ENCODE data around the gene AFAP1L2. TPM values are rescaled to one million over a fixed set of nuclear protein-coding genes. Genes with fewer than 3 reads are reported as not detected.

Gene AFAP1L2
- polyA plus RNA-seq, 1 experiment, result 0.22 TPM

DNA sequence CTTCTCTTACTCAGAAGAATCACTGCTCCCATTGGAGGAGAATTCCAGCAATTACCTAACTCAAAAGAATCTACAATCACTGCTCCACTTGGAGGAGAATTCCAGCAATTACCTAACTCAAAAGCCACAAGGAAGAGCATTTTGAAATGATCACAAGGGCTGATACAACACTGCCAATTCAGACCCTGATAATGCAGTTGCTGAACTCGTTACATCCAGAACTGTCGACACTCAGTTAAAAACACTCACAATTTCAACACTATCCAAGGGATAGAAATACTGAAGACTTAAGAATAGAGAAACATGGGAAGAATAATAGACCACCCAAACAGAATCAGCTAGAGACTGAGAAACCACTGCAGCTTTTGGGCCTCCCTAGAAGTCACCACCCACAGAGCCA lies 27.8 kb downstream of the AFAP1L2 start:
- POLR2A ChIA-PET, result no interaction called here
- TF ChIP-seq, protein P1, sequence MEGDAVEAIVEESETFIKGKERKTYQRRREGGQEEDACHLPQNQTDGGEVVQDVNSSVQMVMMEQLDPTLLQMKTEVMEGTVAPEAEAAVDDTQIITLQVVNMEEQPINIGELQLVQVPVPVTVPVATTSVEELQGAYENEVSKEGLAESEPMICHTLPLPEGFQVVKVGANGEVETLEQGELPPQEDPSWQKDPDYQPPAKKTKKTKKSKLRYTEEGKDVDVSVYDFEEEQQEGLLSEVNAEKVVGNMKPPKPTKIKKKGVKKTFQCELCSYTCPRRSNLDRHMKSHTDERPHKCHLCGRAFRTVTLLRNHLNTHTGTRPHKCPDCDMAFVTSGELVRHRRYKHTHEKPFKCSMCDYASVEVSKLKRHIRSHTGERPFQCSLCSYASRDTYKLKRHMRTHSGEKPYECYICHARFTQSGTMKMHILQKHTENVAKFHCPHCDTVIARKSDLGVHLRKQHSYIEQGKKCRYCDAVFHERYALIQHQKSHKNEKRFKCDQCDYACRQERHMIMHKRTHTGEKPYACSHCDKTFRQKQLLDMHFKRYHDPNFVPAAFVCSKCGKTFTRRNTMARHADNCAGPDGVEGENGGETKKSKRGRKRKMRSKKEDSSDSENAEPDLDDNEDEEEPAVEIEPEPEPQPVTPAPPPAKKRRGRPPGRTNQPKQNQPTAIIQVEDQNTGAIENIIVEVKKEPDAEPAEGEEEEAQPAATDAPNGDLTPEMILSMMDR (IDR thresholded peaks at IDR 0.05; ENCODE audit: insufficient read depth, low read depth, low read length), result no peak
- Histone ChIP-seq H3K36me3 (ENCODE audit: control insufficient read depth, insufficient read depth, low read length) (no peaks in the 10 kb centered on the region), H3K4me3 (ENCODE audit: low read depth, low read length) (no peak overlapping the region), H3K27me3 (ENCODE audit: control insufficient read depth, insufficient read depth, low read length) (no peaks in the 10 kb centered on the region; the same call in 1 of the 2 replicates)
- no peak for DNase-seq (ENCODE audit: low read depth)
- CTCF ChIA-PET, result interaction anchor here (1.6 kb wide), 1 partner anchor 24 kb away, joined by 3 read pairs; no protein-coding TSS in a partner anchor

DNA sequence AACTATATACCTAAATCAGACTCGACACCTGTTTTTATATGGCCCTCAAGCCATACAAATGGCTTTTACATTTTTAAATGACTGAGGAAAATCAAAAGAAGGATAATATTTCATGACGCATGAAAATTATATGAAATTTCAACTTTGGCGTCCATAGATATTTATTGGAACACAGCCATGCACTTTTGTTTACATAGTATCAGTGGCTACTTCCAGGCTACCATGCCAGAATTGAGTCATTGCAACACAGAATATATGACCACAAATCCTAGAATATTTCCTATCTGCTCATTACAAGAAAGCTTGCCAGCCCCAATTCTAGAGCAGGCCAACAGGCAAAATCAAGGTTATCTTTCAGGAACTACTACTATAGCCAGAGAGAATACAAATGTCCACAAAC lies 29.3 kb downstream of the AFAP1L2 start:
- no peaks in the 10 kb centered on the region for H3K36me3 ChIP-seq (ENCODE audit: control insufficient read depth, insufficient read depth, low read length)
- ChIA-PET POLR2A (no interaction called here), CTCF (interaction anchor here (1.6 kb wide), 1 partner anchor 25 kb away, joined by 3 read pairs; no protein-coding TSS in a partner anchor)
- TF ChIP-seq, protein P1 (IDR thresholded peaks at IDR 0.05; ENCODE audit: insufficient read depth, low read depth, low read length), result no peak
- no peak for DNase-seq (ENCODE audit: low read depth)
- no peak overlapping the region for H3K4me3 ChIP-seq (ENCODE audit: low read depth, low read length)
- no peaks in the 10 kb centered on the region; the same call in 1 of the 2 replicates for H3K27me3 ChIP-seq (ENCODE audit: control insufficient read depth, insufficient read depth, low read length)

DNA sequence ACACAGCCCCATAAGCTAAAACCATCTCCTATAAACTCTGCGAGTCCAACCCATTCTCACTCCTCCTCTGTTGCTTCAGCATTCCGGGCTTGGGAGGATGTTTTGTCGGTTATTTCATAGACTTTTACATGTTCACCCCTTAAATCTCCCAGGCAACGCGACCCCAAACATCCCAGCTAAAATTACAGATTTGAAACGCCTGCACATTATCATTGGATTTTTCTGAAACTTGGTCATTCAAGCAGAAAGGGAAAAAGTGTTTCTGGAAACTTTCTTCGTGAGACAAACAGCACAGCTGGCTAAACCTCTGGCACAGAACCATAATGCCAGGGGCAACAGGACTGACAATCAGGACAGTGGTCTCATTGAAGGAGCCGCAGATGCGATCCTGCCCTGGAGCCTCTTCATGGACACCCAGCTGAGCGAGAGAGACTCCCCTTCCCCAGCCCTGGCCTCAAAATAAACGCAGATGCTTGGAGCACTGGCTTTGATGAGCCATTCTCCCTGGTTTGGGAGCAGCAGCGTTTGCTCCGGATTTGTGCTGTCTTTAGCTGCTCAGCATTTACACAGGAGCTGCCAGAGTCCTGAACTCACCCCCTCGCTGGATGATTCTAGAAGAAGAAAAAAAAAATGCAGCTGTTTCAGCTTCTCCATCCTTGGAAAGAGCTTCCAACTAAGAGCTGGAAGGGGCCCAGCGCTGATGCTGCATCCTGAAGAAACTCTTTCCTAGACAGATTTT lies 30.1 kb downstream of the AFAP1L2 start:
- no peak overlapping the region for H3K4me3 ChIP-seq (ENCODE audit: low read depth, low read length)
- no peaks in the 10 kb centered on the region for H3K36me3 ChIP-seq (ENCODE audit: control insufficient read depth, insufficient read depth, low read length)
- H3K27me3 ChIP-seq (ENCODE audit: control insufficient read depth, insufficient read depth, low read length), result no peaks in the 10 kb centered on the region; the same call in 1 of the 2 replicates
- TF ChIP-seq, protein P1 (IDR thresholded peaks at IDR 0.05; ENCODE audit: insufficient read depth, low read depth, low read length), result no peak
- ChIA-PET CTCF (no interaction called here), POLR2A (no interaction called here)
- no peak for DNase-seq (ENCODE audit: low read depth)

DNA sequence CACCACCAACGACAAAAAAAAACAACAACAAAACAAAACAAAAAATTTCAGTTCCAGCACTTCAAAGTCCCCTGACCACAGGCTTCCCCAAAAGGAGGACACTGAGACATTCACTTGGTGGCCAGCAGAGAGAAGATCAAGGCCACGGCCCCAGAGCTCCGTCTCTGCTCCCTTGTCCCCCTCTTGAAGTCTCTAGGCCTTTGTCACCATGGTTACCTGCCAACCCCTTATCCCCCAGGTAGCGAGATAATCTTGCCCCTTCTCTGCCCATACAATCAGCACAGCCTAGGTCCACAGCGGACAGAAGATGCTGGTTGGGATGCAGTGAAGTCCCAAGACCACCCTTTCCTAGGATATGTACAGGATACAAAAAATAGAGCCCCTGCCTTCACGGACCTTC lies 30.7 kb downstream of the AFAP1L2 start:
- POLR2A ChIA-PET, result no interaction called here

DNA sequence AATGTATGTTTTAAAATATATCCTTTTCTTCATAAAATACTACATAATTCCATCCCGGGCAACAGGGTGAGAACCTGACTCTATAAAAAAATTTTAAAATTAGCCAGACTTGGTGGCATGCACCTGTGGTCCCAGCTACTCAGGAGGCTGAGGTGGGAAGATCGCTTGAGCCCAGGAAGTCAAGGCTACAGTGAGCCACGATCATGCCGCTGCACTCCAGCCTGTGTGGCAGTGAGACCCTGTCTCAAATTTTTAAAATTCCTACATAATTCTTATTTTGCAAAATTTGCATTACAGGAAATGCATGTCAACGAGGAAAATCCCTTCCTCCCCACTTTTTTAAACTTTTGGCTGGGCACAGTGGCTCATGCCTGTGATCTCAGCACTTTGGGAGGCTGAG lies 31.3 kb downstream of the AFAP1L2 start:
- ChIA-PET CTCF (no interaction called here), POLR2A (no interaction called here)
- H3K36me3 ChIP-seq (ENCODE audit: control insufficient read depth, insufficient read depth, low read length), result no peaks in the 10 kb centered on the region

More for the DNA sequence above, 30.7 kb downstream of the AFAP1L2 start:
- no peak for DNase-seq (ENCODE audit: low read depth)
- TF ChIP-seq, protein P1 (IDR thresholded peaks at IDR 0.05; ENCODE audit: insufficient read depth, low read depth, low read length), result no peak
- Histone ChIP-seq H3K4me3 (ENCODE audit: low read depth, low read length) (no peak overlapping the region), H3K27me3 (ENCODE audit: control insufficient read depth, insufficient read depth, low read length) (no peaks in the 10 kb centered on the region; the same call in 1 of the 2 replicates), H3K36me3 (ENCODE audit: control insufficient read depth, insufficient read depth, low read length) (no peaks in the 10 kb centered on the region)
- CTCF ChIA-PET, result no interaction called here

More for the DNA sequence above, 31.3 kb downstream of the AFAP1L2 start:
- H3K4me3 ChIP-seq (ENCODE audit: low read depth, low read length), result no peak overlapping the region
- TF ChIP-seq, protein P1 (IDR thresholded peaks at IDR 0.05; ENCODE audit: insufficient read depth, low read depth, low read length), result no peak
- DNase-seq (ENCODE audit: low read depth), result no peak
- no peaks in the 10 kb centered on the region; the same call in 1 of the 2 replicates for H3K27me3 ChIP-seq (ENCODE audit: control insufficient read depth, insufficient read depth, low read length)

All from BJ (cell line).